HG02870 (cell line): Measurements from ENCODE around the gene ANKMY1.

Experiments
- ATAC-seq: cut with Tn5 transposase; IDR thresholded peaks from one replicate; pipeline ENCODE4 v1.9.1; 2021; ENCODE audit warnings: mild to moderate bottlenecking, moderate library complexity; ENCODE audit not compliant: unreplicated experiment

The ANKMY1 gene

GRCh38 chr2:240462707-240463273, 95.0 kb downstream of the ANKMY1 start:
- no peak for ATAC-seq

GRCh38 chr2:240462073-240462706, 95.6 kb downstream of the ANKMY1 start:
- no peak for ATAC-seq

GRCh38 chr2:240461471-240462072, 96.2 kb downstream of the ANKMY1 start:
- ATAC-seq, result no peak

GRCh38 chr2:240460781-240461431, 96.9 kb downstream of the ANKMY1 start:
- ATAC-seq, result no peak

GRCh38 chr2:240460253-240460711, 97.5 kb downstream of the ANKMY1 start:
- ATAC-seq, result no peak

- ATAC-seq, result no peak
Measured at GRCh38 chr2:240459401-240460252, 98.2 kb downstream of the ANKMY1 start.

GRCh38 chr2:240458900-240459391, 98.8 kb downstream of the ANKMY1 start:
- no peak for ATAC-seq

- ATAC-seq, result no peak
Measured at GRCh38 chr2:240458044-240458899, 99.5 kb downstream of the ANKMY1 start.

- ATAC-seq, result no peak
Measured at GRCh38 chr2:240457223-240458043, 100.4 kb downstream of the ANKMY1 start.

GRCh38 chr2:240456447-240457222, 101.2 kb downstream of the ANKMY1 start:
- no peak for ATAC-seq

GRCh38 chr2:240455647-240456446, 101.9 kb downstream of the ANKMY1 start:
- ATAC-seq, result no peak

- ATAC-seq, result no peak
Measured at GRCh38 chr2:240455272-240455646, 102.5 kb downstream of the ANKMY1 start.

- no peak for ATAC-seq
Measured at GRCh38 chr2:240454106-240454901, 103.5 kb downstream of the ANKMY1 start.

- no peak for ATAC-seq
Measured at GRCh38 chr2:240453461-240454105, 104.2 kb downstream of the ANKMY1 start.

GRCh38 chr2:240452462-240453256, 105.1 kb downstream of the ANKMY1 start:
- no peak for ATAC-seq
